ENCODE data around the gene VIT. TPM values are rescaled to one million over a fixed set of nuclear protein-coding genes. Genes with fewer than 3 reads are reported as not detected.

VIT gene
- polyA plus RNA-seq, 3 donors, result not detected

DNA sequence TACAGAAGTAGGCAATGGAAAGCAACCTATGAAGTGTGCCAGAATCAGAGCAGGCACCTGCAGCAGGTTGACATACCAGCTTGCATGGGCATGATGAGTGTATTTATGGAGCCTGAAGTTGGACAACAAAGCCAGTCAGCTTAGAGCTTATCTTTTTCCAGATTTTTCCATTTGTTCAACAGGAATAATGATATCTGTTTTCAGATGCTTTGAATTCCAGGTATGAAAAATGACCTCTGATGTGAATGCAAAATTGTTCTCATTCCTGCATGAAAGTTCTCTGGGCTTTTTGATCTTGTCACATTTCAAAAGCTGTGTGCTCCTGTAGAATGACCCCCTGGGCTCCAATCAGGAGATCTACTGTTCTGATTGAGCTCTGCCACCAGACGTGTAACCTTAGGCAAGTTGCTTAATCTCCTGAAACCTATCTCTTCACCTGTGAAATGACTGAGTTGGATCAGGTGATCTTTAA lies 38.2 kb upstream of the VIT start:
- H3K9me3 Mint-ChIP-seq, result no peaks in the 10 kb centered on the region
- Histone ChIP-seq H3K4me2 (replicated peaks; ENCODE audit: extremely low read depth, low read length, poor library complexity, severe bottlenecking) (no peak overlapping the region), H3K4me1 (ENCODE audit: control insufficient read depth in 1 of 2, insufficient read depth in 2 of 2, low read length in 2 of 2) (no peaks in the 10 kb centered on the region), H3K9me3 (replicated peaks in 1 of 2; ENCODE audit: control insufficient read depth in 1 of 2, insufficient read depth in 1 of 2, low read length in 2 of 2) (no peaks in the 10 kb centered on the region), H2AFZ (ENCODE audit: insufficient read depth, low read depth, low read length, poor library complexity, severe bottlenecking) (no peak overlapping the region), H3K36me3 (replicated peaks in 1 of 2; ENCODE audit: control insufficient read depth in 1 of 2, insufficient read depth in 2 of 2, low read length in 2 of 2) (no peaks in the 10 kb centered on the region), H3K27me3 (ENCODE audit: control insufficient read depth in 2 of 2, insufficient read depth in 2 of 2, low read length in 2 of 2) (no peaks in the 10 kb centered on the region), H3K27ac (ENCODE audit: low read depth in 1 of 2, low read length in 2 of 2) (no peak overlapping the region), H3K9ac (ENCODE audit: insufficient read depth, low read length, poor library complexity, severe bottlenecking) (no peak overlapping the region), H4K20me1 (ENCODE audit: insufficient read depth, low read length) (no peaks in the 10 kb centered on the region), H3K4me3 (replicated peaks in 1 of 3; ENCODE audit: low read depth in 2 of 3, low read length in 3 of 3) (no peak overlapping the region), H3K79me2 (ENCODE audit: insufficient read depth, low read length) (no peaks in the 10 kb centered on the region)
- WGBS (ENCODE audit: insufficient coverage), result no CpG with 5 or more reads among the region's 1 CpG
- DNase-seq, result no peak
- H3K4me3 Mint-ChIP-seq, result no peak overlapping the region
- intact Hi-C loops (cut with micrococcal nuclease), result no loop called here
- TF ChIP-seq, protein P1, sequence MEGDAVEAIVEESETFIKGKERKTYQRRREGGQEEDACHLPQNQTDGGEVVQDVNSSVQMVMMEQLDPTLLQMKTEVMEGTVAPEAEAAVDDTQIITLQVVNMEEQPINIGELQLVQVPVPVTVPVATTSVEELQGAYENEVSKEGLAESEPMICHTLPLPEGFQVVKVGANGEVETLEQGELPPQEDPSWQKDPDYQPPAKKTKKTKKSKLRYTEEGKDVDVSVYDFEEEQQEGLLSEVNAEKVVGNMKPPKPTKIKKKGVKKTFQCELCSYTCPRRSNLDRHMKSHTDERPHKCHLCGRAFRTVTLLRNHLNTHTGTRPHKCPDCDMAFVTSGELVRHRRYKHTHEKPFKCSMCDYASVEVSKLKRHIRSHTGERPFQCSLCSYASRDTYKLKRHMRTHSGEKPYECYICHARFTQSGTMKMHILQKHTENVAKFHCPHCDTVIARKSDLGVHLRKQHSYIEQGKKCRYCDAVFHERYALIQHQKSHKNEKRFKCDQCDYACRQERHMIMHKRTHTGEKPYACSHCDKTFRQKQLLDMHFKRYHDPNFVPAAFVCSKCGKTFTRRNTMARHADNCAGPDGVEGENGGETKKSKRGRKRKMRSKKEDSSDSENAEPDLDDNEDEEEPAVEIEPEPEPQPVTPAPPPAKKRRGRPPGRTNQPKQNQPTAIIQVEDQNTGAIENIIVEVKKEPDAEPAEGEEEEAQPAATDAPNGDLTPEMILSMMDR (IDR thresholded peaks at IDR 0.05), result no peak
- no peaks in the 10 kb centered on the region for H3K4me1 Mint-ChIP-seq
- no peaks in the 10 kb centered on the region for H3K36me3 Mint-ChIP-seq
- H3K27ac Mint-ChIP-seq, result no peak overlapping the region
- peaks cover 0 to 3% (median 0%) of the 10 kb centered on the region in 3 donors for H3K27me3 Mint-ChIP-seq (ENCODE audit: low read depth in 3 of 3)

DNA sequence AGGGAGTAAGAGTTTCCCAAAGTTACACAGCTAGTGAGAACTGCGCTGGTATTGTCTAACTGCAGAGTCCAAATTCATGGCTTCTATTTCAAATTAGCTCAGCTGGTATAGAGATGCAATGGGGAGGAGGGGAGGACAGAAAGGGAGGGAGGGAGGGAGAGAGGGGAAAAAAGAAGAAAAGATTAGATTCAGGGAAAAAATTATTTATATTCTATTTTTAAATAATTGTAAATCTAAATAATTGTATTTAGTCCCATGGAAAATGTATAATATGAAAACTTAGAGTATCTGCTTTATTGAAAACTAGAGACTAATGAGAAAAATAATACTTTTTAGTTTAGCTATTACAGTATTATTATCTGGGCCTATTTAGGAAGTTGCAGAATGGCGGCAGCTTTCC lies 37.3 kb upstream of the VIT start:
- no peak overlapping the region for H3K4me3 Mint-ChIP-seq
- DNase-seq, result no peak
- H3K9ac ChIP-seq (ENCODE audit: insufficient read depth, low read length, poor library complexity, severe bottlenecking), result no peak overlapping the region
- TF ChIP-seq, protein P1 (IDR thresholded peaks at IDR 0.05), result no peak
- intact Hi-C loops (cut with micrococcal nuclease), result no loop called here
- H4K20me1 ChIP-seq (ENCODE audit: insufficient read depth, low read length), result no peaks in the 10 kb centered on the region
- H3K27ac ChIP-seq (ENCODE audit: low read depth in 1 of 2, low read length in 2 of 2), result no peak overlapping the region
- no peak overlapping the region for H2AFZ ChIP-seq (ENCODE audit: insufficient read depth, low read depth, low read length, poor library complexity, severe bottlenecking)
- H3K27me3 ChIP-seq (ENCODE audit: control insufficient read depth in 2 of 2, insufficient read depth in 2 of 2, low read length in 2 of 2), result no peaks in the 10 kb centered on the region
- H3K9me3 Mint-ChIP-seq, result no peaks in the 10 kb centered on the region
- no peaks in the 10 kb centered on the region for H3K79me2 ChIP-seq (ENCODE audit: insufficient read depth, low read length)
- H3K4me3 ChIP-seq (replicated peaks in 1 of 3; ENCODE audit: low read depth in 2 of 3, low read length in 3 of 3), result no peak overlapping the region
- H3K36me3 ChIP-seq (replicated peaks in 1 of 2; ENCODE audit: control insufficient read depth in 1 of 2, insufficient read depth in 2 of 2, low read length in 2 of 2), result no peaks in the 10 kb centered on the region
- no CpG with 5 or more reads among the region's 2 CpGs for WGBS (ENCODE audit: insufficient coverage)
- H3K27ac Mint-ChIP-seq, result no peak overlapping the region
- no peak overlapping the region for H3K4me2 ChIP-seq (replicated peaks; ENCODE audit: extremely low read depth, low read length, poor library complexity, severe bottlenecking)
- peaks cover 0 to 3% (median 0%) of the 10 kb centered on the region in 3 donors for H3K27me3 Mint-ChIP-seq (ENCODE audit: low read depth in 3 of 3)
- H3K4me1 ChIP-seq (ENCODE audit: control insufficient read depth in 1 of 2, insufficient read depth in 2 of 2, low read length in 2 of 2), result no peaks in the 10 kb centered on the region
- no peaks in the 10 kb centered on the region for H3K4me1 Mint-ChIP-seq
- H3K36me3 Mint-ChIP-seq, result no peaks in the 10 kb centered on the region
- no peaks in the 10 kb centered on the region for H3K9me3 ChIP-seq (replicated peaks in 1 of 2; ENCODE audit: control insufficient read depth in 1 of 2, insufficient read depth in 1 of 2, low read length in 2 of 2)
